Stomach (tissue), 4 donors: Measurements from ENCODE around the gene TMED9.

Source experiments
- EP300 ChIP-seq: sonication (generic); formaldehyde crosslinking; IDR thresholded peaks from one replicate; pipeline ENCODE4 v1.6.1; 2017; ENCODE audit warnings: antibody characterized with exemption
- POLR2A ChIP-seq, 4 donors: fragments of 450-650 bp; IDR thresholded peaks; one replicate each; pipeline ENCODE4 v1.6.1; 2016; ENCODE audit warnings: antibody characterized with exemption in 4 of 4, control low read depth in 2 of 4, mild to moderate bottlenecking in 1 of 4, moderate library complexity in 1 of 4
- POLR2AphosphoS5 ChIP-seq, 3 donors: sonication (generic); formaldehyde crosslinking; IDR thresholded peaks; one replicate each; pipeline ENCODE4 v1.6.1; 2016; ENCODE audit warnings: antibody characterized with exemption in 3 of 3
- TF ChIP-seq, protein P1 (sequence below), 7 experiments: fragments of 450-650 bp in 4 of 7; fragments of 200-600 bp in 3 of 7; sonication (generic) in 3 of 7; IDR thresholded peaks; one replicate each; pipeline ENCODE4 v1.5.1; 2016 to 2019; ENCODE audit warnings: antibody characterized with exemption in 7 of 7, control low read depth in 2 of 7, mild to moderate bottlenecking in 1 of 7

DNA sequence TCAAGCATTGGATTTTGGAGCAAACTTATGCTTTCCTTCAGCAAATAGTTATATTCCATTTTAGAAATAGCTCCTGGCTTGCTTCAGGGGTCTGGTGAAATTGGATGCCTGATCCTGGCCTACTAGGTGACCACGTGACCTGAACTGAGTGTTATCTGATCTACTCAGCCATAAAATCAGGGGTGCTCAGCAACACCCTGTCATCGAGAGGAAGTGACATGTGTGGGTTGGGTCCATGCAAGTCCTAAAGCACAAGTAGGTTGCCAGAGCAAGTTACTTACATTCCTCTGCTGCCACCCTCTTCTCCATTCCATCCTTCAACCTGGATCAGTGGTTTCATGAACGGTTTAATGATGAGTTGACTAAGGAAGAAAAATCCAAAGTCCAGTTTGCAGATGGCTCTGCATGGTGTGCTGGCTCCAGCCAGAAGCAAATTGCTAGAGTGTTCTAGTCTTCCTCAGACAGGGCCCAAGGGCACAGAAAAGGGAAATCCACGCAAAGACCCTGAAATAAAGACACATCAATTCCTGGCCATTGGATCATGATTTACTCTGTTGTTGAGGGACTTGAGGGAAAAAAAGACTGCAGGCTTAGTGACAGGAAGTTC, 34.9 kb upstream of the TMED9 start:
- no peak for TF ChIP-seq EP300
- TF ChIP-seq POLR2A (IDR thresholded peaks at IDR 0.05), result no peak
- TF ChIP-seq, protein P1, sequence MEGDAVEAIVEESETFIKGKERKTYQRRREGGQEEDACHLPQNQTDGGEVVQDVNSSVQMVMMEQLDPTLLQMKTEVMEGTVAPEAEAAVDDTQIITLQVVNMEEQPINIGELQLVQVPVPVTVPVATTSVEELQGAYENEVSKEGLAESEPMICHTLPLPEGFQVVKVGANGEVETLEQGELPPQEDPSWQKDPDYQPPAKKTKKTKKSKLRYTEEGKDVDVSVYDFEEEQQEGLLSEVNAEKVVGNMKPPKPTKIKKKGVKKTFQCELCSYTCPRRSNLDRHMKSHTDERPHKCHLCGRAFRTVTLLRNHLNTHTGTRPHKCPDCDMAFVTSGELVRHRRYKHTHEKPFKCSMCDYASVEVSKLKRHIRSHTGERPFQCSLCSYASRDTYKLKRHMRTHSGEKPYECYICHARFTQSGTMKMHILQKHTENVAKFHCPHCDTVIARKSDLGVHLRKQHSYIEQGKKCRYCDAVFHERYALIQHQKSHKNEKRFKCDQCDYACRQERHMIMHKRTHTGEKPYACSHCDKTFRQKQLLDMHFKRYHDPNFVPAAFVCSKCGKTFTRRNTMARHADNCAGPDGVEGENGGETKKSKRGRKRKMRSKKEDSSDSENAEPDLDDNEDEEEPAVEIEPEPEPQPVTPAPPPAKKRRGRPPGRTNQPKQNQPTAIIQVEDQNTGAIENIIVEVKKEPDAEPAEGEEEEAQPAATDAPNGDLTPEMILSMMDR (IDR thresholded peaks at IDR 0.05), result no peak
- TF ChIP-seq POLR2AphosphoS5 (IDR thresholded peaks at IDR 0.05), result no peak
